ENCODE measurements around the gene EDC3.

The EDC3 gene

GRCh38 chr15:74723187-74723586 is 27.4 kb upstream of the EDC3 start:
- TF ChIP-seq CTCF (IDR thresholded peaks at IDR 0.05; ENCODE audit: insufficient read depth, low read depth, low read length, missing control alignments), result no peak
- no peak overlapping the region for H3K4me3 ChIP-seq (ENCODE audit: low read depth, low read length)
- DNase-seq (ENCODE audit: low read depth), result no peak

GRCh38 chr15:74722591-74722990 is 26.8 kb upstream of the EDC3 start:
- H3K4me3 ChIP-seq (ENCODE audit: low read depth, low read length), result no peak overlapping the region
- DNase-seq (ENCODE audit: low read depth), result no peak
- no peak for TF ChIP-seq CTCF (IDR thresholded peaks at IDR 0.05; ENCODE audit: insufficient read depth, low read depth, low read length, missing control alignments)

GRCh38 chr15:74716651-74717050 is 20.8 kb upstream of the EDC3 start:
- TF ChIP-seq CTCF (IDR thresholded peaks at IDR 0.05; ENCODE audit: insufficient read depth, low read depth, low read length, missing control alignments), result no peak
- no peak for DNase-seq (ENCODE audit: low read depth)
- H3K4me3 ChIP-seq (ENCODE audit: low read depth, low read length), result no peak overlapping the region

DNA sequence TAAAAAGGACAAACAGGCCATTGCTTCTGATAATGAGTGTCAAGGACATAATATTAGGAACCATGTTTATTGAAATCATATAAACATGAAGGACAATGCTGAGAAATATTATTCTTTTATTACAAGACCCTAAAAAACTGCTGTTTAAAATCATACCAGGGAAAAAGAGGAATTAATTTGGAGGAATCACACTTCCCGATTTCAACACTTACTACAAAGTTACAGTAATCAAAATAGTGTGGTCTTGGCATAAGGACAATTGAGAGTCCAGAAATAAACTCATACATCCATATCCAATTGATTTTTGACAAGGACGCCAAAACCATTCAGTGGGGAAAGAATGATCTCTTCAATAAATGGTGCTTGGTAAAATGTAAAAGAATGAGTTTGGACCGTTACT is 16.5 kb upstream of the EDC3 start:
- no peak for DNase-seq (ENCODE audit: low read depth)
- H3K4me3 ChIP-seq (ENCODE audit: low read depth, low read length), result no peak overlapping the region
- TF ChIP-seq CTCF (IDR thresholded peaks at IDR 0.05; ENCODE audit: insufficient read depth, low read depth, low read length, missing control alignments), result no peak

DNA sequence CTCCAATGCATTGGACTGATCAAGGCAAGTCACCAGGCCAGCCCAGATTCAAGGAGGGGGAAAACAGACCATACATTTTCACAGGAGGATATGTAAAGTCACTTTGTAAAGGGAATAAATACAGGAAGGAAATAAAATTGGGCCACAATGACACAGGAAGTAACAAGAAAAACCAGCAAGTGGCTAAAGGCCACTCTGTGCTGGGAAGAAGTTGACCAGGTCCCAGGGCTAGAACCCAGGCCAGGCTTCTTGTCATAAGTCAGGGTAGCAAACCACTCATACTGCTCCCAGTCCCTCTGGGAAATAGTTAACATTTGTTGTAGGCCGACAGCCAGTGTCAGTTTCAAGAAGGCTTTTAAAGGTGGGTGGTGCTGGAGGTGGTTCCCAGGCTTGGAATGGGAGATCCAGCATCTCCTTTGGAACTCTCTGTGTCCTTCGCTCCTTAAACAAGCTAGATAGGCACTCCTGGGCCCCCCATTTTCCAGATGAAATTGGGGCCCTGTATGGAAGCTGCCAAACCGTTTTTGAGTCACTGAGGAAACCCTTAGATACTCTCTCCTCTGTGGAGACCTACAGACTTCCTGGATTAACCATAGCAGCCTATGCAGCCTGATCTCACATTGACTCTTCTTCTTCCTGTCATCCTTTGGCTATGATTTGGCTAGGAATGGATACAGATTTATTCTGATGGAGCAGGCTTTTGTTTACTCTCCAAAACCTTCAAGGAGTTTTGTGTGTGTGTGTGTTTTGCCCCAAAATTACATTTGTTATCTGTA is 14.7 kb upstream of the EDC3 start:
- TF ChIP-seq CTCF (IDR thresholded peaks at IDR 0.05; ENCODE audit: insufficient read depth, low read depth, low read length, missing control alignments), result no peak
- no peak overlapping the region for H3K4me3 ChIP-seq (ENCODE audit: low read depth, low read length)
- no peak for DNase-seq (ENCODE audit: low read depth)

GRCh38 chr15:74709892-74710291 is 14.1 kb upstream of the EDC3 start:
- DNase-seq (ENCODE audit: low read depth), result no peak
- H3K4me3 ChIP-seq (ENCODE audit: low read depth, low read length), result no peak overlapping the region
- no peak for TF ChIP-seq CTCF (IDR thresholded peaks at IDR 0.05; ENCODE audit: insufficient read depth, low read depth, low read length, missing control alignments)

- H3K4me3 ChIP-seq (ENCODE audit: low read depth, low read length), result no peak overlapping the region
- TF ChIP-seq CTCF (IDR thresholded peaks at IDR 0.05; ENCODE audit: insufficient read depth, low read depth, low read length, missing control alignments), result no peak
- no peak for DNase-seq (ENCODE audit: low read depth)
Observed at GRCh38 chr15:74709011-74709410, 13.2 kb upstream of the EDC3 start.
